HepG2 (cell line): ENCODE measurements around the gene FRMD8. TPM values are rescaled to one million over a fixed set of nuclear protein-coding genes. Genes with fewer than 3 reads are reported as not detected.

Source experiments
- ARNT2 ChIP-seq: sonication (generic); formaldehyde crosslinking; IDR thresholded peaks from 2 replicates; pipeline ENCODE4 v1.8.0; 2022; ENCODE audit warnings: mild to moderate bottlenecking, low read depth, missing genetic modification reagents, moderate library complexity
- ARNTL ChIP-seq: sonication (generic); formaldehyde crosslinking; IDR thresholded peaks from 2 replicates; pipeline ENCODE4 v1.4.0; 2020; ENCODE audit warnings: mild to moderate bottlenecking, missing genetic modification reagents
- CC2D1A ChIP-seq: sonication (generic); formaldehyde crosslinking; IDR thresholded peaks from 2 replicates; pipeline ENCODE4 v1.8.1; 2023; ENCODE audit warnings: mild to moderate bottlenecking, missing genetic modification reagents
- DR1 ChIP-seq: sonication (generic); formaldehyde crosslinking; IDR thresholded peaks from 2 replicates; pipeline ENCODE4 v1.8.0; 2021; ENCODE audit warnings: mild to moderate bottlenecking, missing genetic modification reagents, inconsistent platforms
- ELF1 ChIP-seq: sonication (generic); formaldehyde crosslinking; IDR thresholded peaks from 2 replicates; pipeline ENCODE4 v1.4.0; 2020; ENCODE audit warnings: missing genetic modification reagents
- GATA4 ChIP-seq: sonication (generic); IDR thresholded peaks from 2 replicates; pipeline ENCODE4 v1.6.1; 2016; ENCODE audit warnings: antibody characterized with exemption, low read depth, borderline replicate concordance
- MAFG ChIP-seq: sonication (generic); formaldehyde crosslinking; IDR thresholded peaks from 2 replicates; pipeline ENCODE4 v1.5.1; 2020; ENCODE audit warnings: mild to moderate bottlenecking, missing genetic modification reagents
- NFE2 ChIP-seq: sonication (generic); formaldehyde crosslinking; IDR thresholded peaks from 2 replicates; pipeline ENCODE4 v1.4.0; 2020; ENCODE audit warnings: missing genetic modification reagents
- NR2F6 ChIP-seq, 2 experiments: IDR thresholded peaks; 2 replicates each; pipeline ENCODE4 v1.6.1; 2016; ENCODE audit warnings: antibody characterized with exemption in 1 of 2, mild to moderate bottlenecking in 1 of 2
- PPARG ChIP-seq: conservative IDR thresholded peaks from 2 replicates; pipeline ENCODE4 v1.6.1; 2016; ENCODE audit warnings: missing biosample characterization, missing genetic modification reagents
- RBAK ChIP-seq: sonication (generic); formaldehyde crosslinking; IDR thresholded peaks from 2 replicates; pipeline ENCODE4 v1.5.1; 2020; ENCODE audit warnings: mild to moderate bottlenecking, missing genetic modification reagents
- REL ChIP-seq: sonication (generic); formaldehyde crosslinking; conservative IDR thresholded peaks from 2 replicates; pipeline ENCODE4 v1.8.0; 2022; ENCODE audit warnings: mild to moderate bottlenecking, missing genetic modification reagents, moderate library complexity
- RFX5 ChIP-seq: IDR thresholded peaks from 2 replicates; pipeline ENCODE4 v1.6.1; 2011; ENCODE audit warnings: low read depth, low read length, improper control_type of control experiment
- YEATS2 ChIP-seq: sonication (generic); formaldehyde crosslinking; IDR thresholded peaks from 2 replicates; pipeline ENCODE4 v1.4.0; 2020; ENCODE audit warnings: missing genetic modification reagents, borderline replicate concordance
- ZNF121 ChIP-seq: sonication (generic); formaldehyde crosslinking; IDR thresholded peaks from 2 replicates; pipeline ENCODE4 v1.5.0; 2020; ENCODE audit warnings: mild to moderate bottlenecking, missing genetic modification reagents
- ZNF124 ChIP-seq: sonication (generic); formaldehyde crosslinking; IDR thresholded peaks from 2 replicates; pipeline ENCODE4 v1.4.0; 2020; ENCODE audit warnings: missing genetic modification reagents
- ZNF337 ChIP-seq: sonication (generic); formaldehyde crosslinking; IDR thresholded peaks from 2 replicates; pipeline ENCODE4 v1.5.1; 2020; ENCODE audit warnings: missing genetic modification reagents, low read depth, mild to moderate bottlenecking, borderline replicate concordance
- ZNF432 ChIP-seq: sonication (generic); formaldehyde crosslinking; IDR thresholded peaks from 2 replicates; pipeline ENCODE4 v1.5.0; 2020; ENCODE audit warnings: missing genetic modification reagents, mild to moderate bottlenecking, borderline replicate concordance
- ZNF513 ChIP-seq: sonication (generic); formaldehyde crosslinking; conservative IDR thresholded peaks from 2 replicates; pipeline ENCODE4 v1.5.0; 2020; ENCODE audit warnings: missing genetic modification reagents
- ZNF546 ChIP-seq: sonication (generic); formaldehyde crosslinking; conservative IDR thresholded peaks from 2 replicates; pipeline ENCODE4 v1.8.1; 2023; ENCODE audit warnings: mild to moderate bottlenecking, missing genetic modification reagents
- ZNF609 ChIP-seq: sonication (generic); formaldehyde crosslinking; IDR thresholded peaks from 2 replicates; pipeline ENCODE4 v1.4.0; 2020; ENCODE audit warnings: mild to moderate bottlenecking, missing genetic modification reagents, borderline replicate concordance
- ZNF749 ChIP-seq: sonication (generic); formaldehyde crosslinking; IDR thresholded peaks from 2 replicates; pipeline ENCODE4 v1.8.0; 2022; ENCODE audit warnings: mild to moderate bottlenecking, missing genetic modification reagents, moderate library complexity, borderline replicate concordance
- ZNF816 ChIP-seq: sonication (generic); formaldehyde crosslinking; IDR thresholded peaks from 2 replicates; pipeline ENCODE4 v1.8.0; 2022; ENCODE audit warnings: missing genetic modification reagents, mild to moderate bottlenecking, borderline replicate concordance
- polyA plus RNA-seq, 8 experiments: library from polyadenylated mRNA; depleted of rRNA in 3 of 8; stranded (reverse) in 7 of 8; unstranded in 1 of 8; fragments of >200 nt; fragmentation: Illumina TruSeq in 4 of 8; extraction: Trizol in 4 of 8; gene quantifications; 2 replicates each; pipeline versions ENCODE4 v1.2.1 to v1.2.3, GENCODE V29; 2011 to 2016; ENCODE audit warnings: low read depth in 4 of 8, missing spikeins in 1 of 8, mixed read lengths in 1 of 8; ENCODE audit not compliant: insufficient read depth in 1 of 8
- total RNA-seq, 5 experiments: library from RNA; depleted of rRNA; stranded (reverse); fragments of >200 nt; fragmentation: Illumina TruSeq; extraction: Trizol; gene quantifications; 2 replicates each; pipeline ENCODE4 v1.2.3, GENCODE V29; 2016; ENCODE audit warnings: low read depth in 1 of 5

Gene FRMD8
- total and polyA plus RNA-seq, 2 of the 13 experiments (the other 11 are each of a cell fraction or from before 2014, with no cell fraction given): 5.8 to 20.6 TPM

- TF ChIP-seq ZNF546 (CRISPR knock-in tag) (no peak), ZNF816 (no peak), ZNF337 (CRISPR knock-in tag) (no peak), ZNF513 (CRISPR knock-in tag) (no peak), CC2D1A (CRISPR knock-in tag) (no peak), MAFG (CRISPR knock-in tag) (no peak), ZNF124 (CRISPR knock-in tag) (no peak), DR1 (no peak), REL (0 out of 2 replicates have a peak, but pooled peaks have one; percentile 52), ARNT2 (CRISPR knock-in tag) (no peak; the same call in 1 of the 2 replicates), GATA4 (no peak), RBAK (CRISPR knock-in tag) (no peak), ZNF609 (no peak), ARNTL (CRISPR knock-in tag) (peak; percentile 34; the same call in 1 of the 2 replicates), ELF1 (CRISPR knock-in tag) (no peak), ZNF121 (no peak), NFE2 (CRISPR knock-in tag) (no peak), YEATS2 (CRISPR knock-in tag) (no peak), NR2F6 (IDR thresholded peaks at IDR 0.05) (no peak), NR2F6 (CRISPR knock-in tag; IDR thresholded peaks at IDR 0.05) (no peak), ZNF432 (CRISPR knock-in tag) (no peak), RFX5 (no peak), ZNF749 (CRISPR knock-in tag) (no peak), PPARG (CRISPR knock-in tag) (no peak)
These were observed 29.3 kb downstream of the FRMD8 start (continued) for GRCh38 chr11:65415499-65416340.
